NT2/D1 (cell line): Measurements from ENCODE around the gene SLC28A1.

Source experiments
- YY1 ChIP-seq: IDR thresholded peaks from 2 replicates; pipeline ENCODE4 v1.6.1; 2011; ENCODE audit not compliant: insufficient read length, insufficient read depth
- ZNF274 ChIP-seq: IDR thresholded peaks from 2 replicates; pipeline ENCODE4 v1.6.1; 2011; ENCODE audit warnings: mild to moderate bottlenecking, low read depth, low read length

GRCh38 chr15:84982301-84982920, 97.9 kb downstream of the SLC28A1 start:
- no peak for TF ChIP-seq YY1
- no peak for TF ChIP-seq ZNF274
